ENCODE data around the gene ZNF425.

ZNF425 gene

GRCh38 chr7:149161241-149161848 is 35.2 kb upstream of the ZNF425 start:
- Histone ChIP-seq H3K27me3 (ENCODE audit: insufficient read depth, poor library complexity, severe bottlenecking) (no peaks in the 10 kb centered on the region), H3K27ac (replicated peaks) (no peak overlapping the region), H3K4me3 (replicated peaks; ENCODE audit: insufficient read depth, low read length) (no peak overlapping the region)
- TF ChIP-seq REST (IDR thresholded peaks at IDR 0.05; ENCODE audit: insufficient replicate concordance, low read depth): no peak
- no peak for DNase-seq (ENCODE audit: low read depth in 1 of 2, low spot score in 1 of 2)

- H3K27ac ChIP-seq (replicated peaks): no peak overlapping the region
- no peak for TF ChIP-seq GABPA (IDR thresholded peaks at IDR 0.05; ENCODE audit: low read depth)
- TF ChIP-seq REST (IDR thresholded peaks at IDR 0.05; ENCODE audit: insufficient replicate concordance, low read depth): no peak
- no peak for TF ChIP-seq SPI1 (IDR thresholded peaks at IDR 0.05; ENCODE audit: borderline replicate concordance, low read depth)
- no peak for TF ChIP-seq POLR2AphosphoS5 (IDR thresholded peaks at IDR 0.05; ENCODE audit: low read depth)
- no peak for TF ChIP-seq CTCF (IDR thresholded peaks at IDR 0.05; ENCODE audit: insufficient read depth, low read length)
These were observed 30.8 kb upstream of the ZNF425 start for GRCh38 chr7:149156898-149157297.

GRCh38 chr7:149154056-149154455 is 27.9 kb upstream of the ZNF425 start:
- no peak overlapping the region for H3K27ac ChIP-seq (replicated peaks)
- H3K4me3 ChIP-seq (replicated peaks; ENCODE audit: insufficient read depth, low read length): no peak overlapping the region
- DNase-seq (ENCODE audit: low read depth in 1 of 2, low spot score in 1 of 2): no peak
- TF ChIP-seq SPI1 (IDR thresholded peaks at IDR 0.05; ENCODE audit: borderline replicate concordance, low read depth): no peak
- TF ChIP-seq GABPA (IDR thresholded peaks at IDR 0.05; ENCODE audit: low read depth): no peak
- no peak for TF ChIP-seq REST (IDR thresholded peaks at IDR 0.05; ENCODE audit: insufficient replicate concordance, low read depth)
- no peak for TF ChIP-seq POLR2AphosphoS5 (IDR thresholded peaks at IDR 0.05; ENCODE audit: low read depth)
- TF ChIP-seq CTCF (IDR thresholded peaks at IDR 0.05; ENCODE audit: insufficient read depth, low read length): no peak
- no peaks in the 10 kb centered on the region for H3K27me3 ChIP-seq (ENCODE audit: insufficient read depth, poor library complexity, severe bottlenecking)

More at GRCh38 chr7:149156898-149157297, 30.8 kb upstream of the ZNF425 start:
- no peak for DNase-seq (ENCODE audit: low read depth in 1 of 2, low spot score in 1 of 2)
- Histone ChIP-seq H3K27me3 (ENCODE audit: insufficient read depth, poor library complexity, severe bottlenecking) (no peaks in the 10 kb centered on the region), H3K4me3 (replicated peaks; ENCODE audit: insufficient read depth, low read length) (no peak overlapping the region)
